NCI-H1092 treated with DMSO at 0.1 percent for 48 hours (cell line): Measurements from ENCODE around the gene SAFB2.

Source experiments
- DNase-seq: peaks from one replicate; lab custom pipeline; 2025; lab: John Stamatoyannopoulos, UW

SAFB2 gene

DNA sequence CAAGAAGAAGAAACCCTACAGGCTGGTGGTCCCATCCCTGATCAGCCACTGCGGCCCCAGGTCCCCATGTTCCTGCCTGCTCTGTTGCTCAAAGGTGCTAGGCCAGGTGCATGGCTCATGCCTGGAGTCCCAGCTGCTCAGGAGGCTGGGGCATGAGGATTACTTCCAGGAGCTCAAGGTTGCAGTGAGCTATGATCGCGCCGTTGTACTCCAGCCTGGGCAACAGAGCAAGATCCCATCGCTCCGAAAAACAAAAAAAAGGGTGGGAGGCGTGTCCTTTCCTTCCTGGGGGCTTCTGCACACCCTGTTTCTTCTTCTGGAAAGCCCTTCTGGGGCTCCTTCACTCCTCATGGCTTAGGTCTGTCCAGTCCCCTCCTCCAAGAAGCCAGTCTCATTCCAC lies 42.9 kb downstream of the SAFB2 start:
- DNase-seq, result no peak

DNA sequence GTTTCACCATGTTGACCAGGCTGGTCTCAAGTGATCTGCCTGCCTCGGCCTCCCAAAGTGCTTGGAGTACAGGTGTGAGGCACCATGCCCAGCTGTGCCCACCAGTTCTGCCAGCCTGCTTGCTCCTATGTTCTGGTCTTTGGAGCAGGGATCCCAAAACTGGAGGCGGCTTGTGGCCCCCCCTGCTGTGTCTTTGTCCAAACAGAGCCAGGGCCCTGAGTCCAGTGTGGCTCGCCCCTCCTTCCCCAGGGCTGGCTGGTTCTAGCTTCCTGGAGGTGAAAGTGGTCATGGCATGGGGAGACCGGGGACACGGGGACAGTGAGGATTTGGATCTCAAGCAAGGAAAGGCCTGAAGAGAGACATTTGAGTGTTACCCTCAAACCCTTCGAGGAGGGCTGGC lies 43.3 kb downstream of the SAFB2 start:
- no peak for DNase-seq

DNA sequence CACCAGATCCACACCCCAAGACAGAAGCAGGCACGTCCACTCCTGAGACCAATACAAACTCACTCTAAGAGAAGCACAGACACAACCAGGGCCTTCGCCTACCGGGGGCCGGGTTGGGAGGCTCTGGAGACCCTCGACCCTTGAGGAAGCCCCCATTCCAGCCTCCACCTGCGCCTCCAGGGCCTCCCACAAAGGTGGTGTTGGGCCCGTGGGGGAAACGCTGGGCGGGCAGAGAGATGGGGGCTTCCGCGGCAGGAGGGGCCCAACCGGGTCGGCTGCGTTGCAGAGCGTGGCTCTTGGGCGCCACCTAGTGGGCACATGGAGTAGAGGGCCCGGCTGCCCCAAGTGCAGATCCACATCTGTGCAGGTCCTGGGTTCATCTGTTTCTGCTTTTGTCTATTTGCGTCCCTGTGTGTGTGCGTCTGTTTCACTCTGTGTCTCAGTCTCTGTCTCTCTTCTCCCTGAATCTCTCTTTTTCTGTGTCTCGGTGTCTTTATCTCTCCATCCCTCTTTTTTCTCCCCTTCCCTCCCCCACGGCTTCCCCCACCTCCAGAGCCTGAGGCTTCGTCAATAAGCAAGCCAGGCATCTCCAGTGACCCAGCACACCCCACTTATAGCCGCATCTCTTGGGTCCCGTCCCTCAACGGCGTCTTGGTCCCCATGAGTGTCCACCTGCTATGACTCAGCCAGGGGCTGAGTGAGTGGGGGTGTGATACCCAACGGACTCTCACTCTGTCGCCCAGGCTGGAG lies 44.3 kb downstream of the SAFB2 start:
- DNase-seq, result peak; percentile 24

GRCh38 chr19:5575590-5575989 lies 47.0 kb downstream of the SAFB2 start:
- no peak for DNase-seq

DNA sequence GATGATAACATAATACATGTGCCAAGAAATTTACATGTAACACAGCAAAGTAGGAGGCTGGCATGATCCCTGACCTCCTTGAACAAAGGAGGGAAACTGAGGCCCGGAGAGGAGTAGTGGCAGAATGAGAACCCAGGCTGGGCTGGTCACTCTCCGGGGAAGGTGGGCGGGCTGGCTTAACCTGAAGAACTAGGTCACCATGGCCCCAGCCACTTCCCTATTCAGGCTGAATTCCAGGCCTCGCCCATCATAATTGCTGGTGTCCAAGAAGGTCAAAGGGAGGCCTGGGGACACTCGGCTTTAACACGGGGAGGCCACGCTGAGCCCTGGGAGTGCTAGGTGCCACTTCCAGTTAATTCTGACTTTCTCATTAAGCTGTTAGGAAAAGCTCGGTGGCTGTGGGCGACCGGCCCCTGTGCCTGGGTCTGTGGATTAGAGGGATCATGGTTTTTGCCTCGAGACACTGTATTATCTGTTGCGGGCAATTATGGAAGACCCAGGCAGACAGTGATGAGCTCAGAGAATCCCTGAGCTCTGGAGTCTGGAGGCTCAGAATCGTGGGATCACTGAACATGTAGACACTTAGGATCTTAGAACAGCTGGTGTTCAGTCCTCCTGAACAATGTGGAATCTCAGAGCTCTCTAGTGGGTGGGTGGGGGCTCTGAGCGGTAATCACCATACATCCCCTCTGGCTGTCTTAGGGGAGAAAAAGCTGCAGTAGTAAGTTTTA lies 49.9 kb downstream of the SAFB2 start:
- no peak for DNase-seq

DNA sequence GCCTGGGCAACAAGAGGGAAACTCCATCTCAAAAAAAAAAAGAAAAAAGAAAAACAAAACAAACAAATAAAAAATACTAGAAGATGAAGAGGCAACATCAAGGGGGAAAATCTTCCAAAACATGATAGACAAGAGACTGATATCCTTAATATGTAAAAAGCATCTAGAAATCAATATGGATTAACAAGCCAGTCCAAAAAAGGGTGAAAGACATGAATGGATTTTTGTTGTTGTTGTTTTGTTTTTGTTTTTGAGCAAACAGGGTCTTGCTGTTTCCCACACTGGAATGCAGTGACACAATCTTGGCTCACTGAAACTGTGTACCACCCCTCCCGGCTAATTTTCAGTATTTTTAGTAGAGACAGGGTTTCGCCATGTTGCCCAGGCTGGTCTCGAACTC lies 50.8 kb downstream of the SAFB2 start:
- DNase-seq, result no peak

- no peak for DNase-seq
These were observed 54.6 kb downstream of the SAFB2 start for GRCh38 chr19:5567970-5568407.

- DNase-seq, result no peak
These were observed 55.1 kb downstream of the SAFB2 start, which contains the start of gene TINCR for GRCh38 chr19:5567360-5567969. TINCR (minus strand) TSS chr19:5567953.

DNA sequence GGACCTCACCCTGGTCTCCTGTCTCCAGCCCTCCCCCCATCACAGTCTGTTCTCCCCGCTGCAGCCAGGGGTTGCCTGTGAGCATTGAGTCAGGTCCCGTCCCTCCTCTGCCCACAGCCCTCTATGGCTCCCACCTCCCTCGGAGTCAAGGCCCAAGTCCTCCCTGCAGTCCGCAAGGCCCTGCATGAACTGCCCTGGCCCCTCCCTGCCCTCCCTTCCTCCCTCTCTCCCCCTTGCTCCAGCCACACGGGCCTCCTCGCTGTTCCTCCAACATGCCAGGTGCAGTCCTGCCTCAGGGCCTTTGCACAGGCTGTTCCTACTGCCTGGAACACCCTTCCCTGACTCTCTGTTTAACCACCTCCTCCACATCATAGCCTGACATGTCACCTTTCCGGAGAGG lies 57.6 kb downstream of the SAFB2 start:
- DNase-seq, result no peak

GRCh38 chr19:5563935-5564612 lies 58.5 kb downstream of the SAFB2 start:
- DNase-seq, result no peak

- DNase-seq, result no peak
These were observed 59.6 kb downstream of the SAFB2 start for GRCh38 chr19:5563008-5563431.

- DNase-seq, result no peak
These were observed 60.3 kb downstream of the SAFB2 start for GRCh38 chr19:5562280-5562679.

DNA sequence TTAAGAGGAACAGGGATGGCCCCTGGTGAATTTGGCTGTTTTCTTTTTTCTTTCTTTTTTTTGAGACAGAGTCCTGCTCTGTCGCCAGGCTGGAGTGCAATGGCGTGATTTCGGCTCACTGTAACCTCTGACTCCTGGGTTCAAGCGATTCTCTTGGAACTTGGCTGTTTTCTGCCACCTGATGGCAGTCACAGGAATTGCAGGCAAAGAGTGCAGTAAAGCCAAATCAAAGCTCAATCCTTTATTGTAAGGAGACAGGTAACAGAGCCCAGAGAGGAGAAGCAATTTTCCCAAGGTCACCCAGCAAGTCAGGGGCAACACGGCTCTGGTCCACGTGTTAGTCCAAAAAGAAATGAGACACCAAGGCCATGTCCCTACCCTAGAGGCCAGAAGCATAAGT lies 61.0 kb downstream of the SAFB2 start:
- DNase-seq, result no peak

- DNase-seq, result no peak
These were observed 62.4 kb downstream of the SAFB2 start for GRCh38 chr19:5560156-5560555.

DNA sequence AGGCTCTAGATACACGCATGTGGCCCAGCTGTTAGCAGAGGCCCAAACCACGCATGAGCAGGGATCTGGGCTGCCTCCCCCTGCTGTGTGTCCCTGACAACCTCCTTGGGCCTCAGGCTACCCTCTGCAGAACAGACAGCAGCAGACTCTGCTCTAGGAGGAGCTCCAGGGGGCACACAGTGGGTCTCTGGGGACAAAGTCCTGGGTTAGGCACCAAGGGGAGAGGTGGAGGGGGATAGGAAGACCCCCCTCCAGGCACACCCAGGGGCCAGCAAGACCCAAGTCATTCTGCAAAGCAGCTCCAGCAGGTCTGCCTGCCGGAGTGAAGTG lies 62.8 kb downstream of the SAFB2 start:
- DNase-seq, result no peak

GRCh38 chr19:5558101-5558621 lies 64.4 kb downstream of the SAFB2 start:
- DNase-seq, result no peak

DNA sequence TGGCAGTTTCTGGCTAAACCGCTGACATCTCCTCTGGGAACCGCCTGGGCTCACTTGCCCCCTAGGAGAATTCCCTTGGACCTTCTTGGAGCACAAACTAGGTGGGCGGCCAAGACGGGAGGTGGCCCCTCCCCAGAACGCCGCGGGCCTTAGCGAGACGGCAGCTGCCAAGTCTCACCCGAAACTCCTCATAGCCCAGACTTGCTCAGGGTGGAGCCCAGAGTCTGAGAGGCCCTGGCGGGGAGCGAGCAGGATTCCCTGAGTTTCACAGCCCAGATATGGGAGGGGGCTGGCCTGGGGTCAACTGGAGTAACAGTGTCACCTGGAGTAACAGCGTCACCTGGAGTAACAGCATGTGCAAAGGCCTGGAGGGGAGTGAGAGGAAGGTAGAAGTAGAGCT lies 64.9 kb downstream of the SAFB2 start:
- no peak for DNase-seq

DNA sequence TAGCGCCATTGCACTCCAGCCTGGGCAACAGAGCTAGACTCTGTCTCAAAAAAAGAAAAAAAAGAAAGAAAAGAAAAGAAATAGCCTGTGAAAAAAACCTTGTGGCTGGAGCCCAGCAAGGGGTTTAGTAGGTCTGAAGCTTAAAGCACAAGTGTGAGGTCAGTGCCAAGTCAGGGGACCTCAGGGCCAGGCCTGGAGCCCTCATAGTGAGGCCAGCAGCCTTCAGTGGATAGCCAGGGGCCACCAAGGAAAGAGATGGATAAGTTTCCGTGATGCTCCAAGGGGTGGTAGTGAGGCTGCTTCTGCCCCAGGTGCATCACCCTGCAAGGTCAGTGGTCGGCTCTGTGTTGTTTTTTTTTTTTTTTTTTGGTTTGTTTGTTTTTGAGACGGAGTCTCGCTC lies 67.7 kb downstream of the SAFB2 start:
- no peak for DNase-seq

DNA sequence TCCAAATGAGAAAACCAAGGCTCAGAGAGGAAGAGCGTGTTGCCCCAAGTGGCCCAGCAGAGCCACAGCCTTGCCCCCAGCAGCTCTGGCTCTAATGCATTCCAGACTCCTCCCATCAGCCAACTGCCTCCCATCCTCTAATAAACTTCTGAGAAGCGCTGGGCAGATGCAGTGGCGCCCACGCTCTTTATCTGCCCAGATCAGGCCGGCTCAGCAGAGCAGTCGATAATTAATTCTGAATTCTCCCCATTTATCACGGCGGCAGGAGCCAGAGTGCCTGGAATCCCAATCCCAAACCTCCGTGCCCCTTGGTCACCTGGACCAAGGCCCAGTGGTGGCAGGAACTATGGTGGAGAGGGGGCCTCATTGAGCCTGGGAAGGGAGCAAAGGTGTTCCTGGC lies 68.7 kb downstream of the SAFB2 start:
- no peak for DNase-seq

DNA sequence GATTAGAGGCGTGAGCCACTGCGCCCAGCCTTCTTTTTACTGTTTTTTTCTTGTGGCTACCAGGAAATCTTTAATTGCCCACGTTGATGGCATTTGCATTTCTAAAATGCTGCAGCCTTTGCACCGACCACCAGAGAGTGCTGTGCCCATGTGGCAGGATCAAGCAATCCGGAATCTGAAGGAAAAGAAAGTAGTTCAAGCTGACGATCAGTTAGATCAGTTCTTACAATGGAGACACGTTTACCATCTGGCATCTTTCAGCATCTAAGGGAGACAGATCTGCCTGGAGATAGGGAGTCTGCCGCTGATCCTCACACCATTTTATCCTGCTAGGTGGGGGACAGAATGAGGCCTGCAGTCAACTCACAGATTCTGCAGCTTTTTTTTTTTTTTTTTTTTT lies 74.7 kb downstream of the SAFB2 start:
- no peak for DNase-seq

DNA sequence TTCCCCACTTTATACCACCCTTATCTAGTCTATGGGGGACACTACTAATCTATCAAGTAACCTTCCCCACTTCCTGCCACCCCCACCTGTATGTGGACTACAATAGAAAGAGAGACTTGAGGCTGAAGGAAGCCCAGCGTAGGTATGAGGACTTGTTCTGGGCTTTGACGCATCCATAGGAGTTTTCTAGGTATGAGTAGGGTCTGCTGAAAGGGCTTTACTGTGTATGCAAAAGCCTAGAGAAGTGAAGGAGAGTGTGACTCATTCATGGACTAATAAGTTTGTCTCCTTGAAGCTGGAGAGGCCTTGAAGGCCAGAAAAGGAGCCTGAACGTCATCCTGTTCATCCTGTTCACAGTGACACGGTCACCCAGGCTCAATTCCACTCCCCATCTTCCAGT lies 76.6 kb downstream of the SAFB2 start:
- DNase-seq, result no peak

DNA sequence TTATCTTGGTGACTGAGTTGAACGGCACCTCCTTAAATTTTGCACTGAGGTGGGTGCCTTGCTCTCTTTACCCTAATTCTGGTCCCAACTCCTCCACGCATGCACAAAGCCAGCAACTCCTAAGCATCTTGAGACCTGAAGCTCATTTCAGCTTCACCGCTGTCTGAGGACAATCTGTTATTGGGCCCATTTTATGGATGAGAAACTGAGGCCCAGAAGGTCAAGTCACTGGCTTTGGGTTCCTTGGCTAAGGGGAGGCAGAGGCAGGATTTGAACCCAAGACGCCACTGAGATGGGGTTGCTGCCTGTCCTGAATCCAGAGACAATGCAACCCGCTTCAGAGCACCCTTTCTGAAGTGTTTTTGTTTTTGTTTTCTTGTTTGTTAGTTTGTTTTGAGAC lies 77.5 kb downstream of the SAFB2 start:
- no peak for DNase-seq

GRCh38 chr19:5542665-5543064 lies 79.9 kb downstream of the SAFB2 start:
- DNase-seq, result no peak
